GM21529 (cell line): ENCODE results near the gene CXCL3.
A peak's percentile ranks its signal among the peaks of the same experiment; 100 is the strongest.
"Not testable (repeated sequence)": the region's sequence is repeated elsewhere in the genome, so short reads cannot be mapped to it uniquely, and the experiment has no call there.

ENCODE experiments used
- ATAC-seq: cut with Tn5 transposase; IDR thresholded peaks from one replicate; pipeline ENCODE4 v1.9.1; 2021; ENCODE audit not compliant: unreplicated experiment

CXCL3 gene

GRCh38 chr4:74038425-74039314 lies at the start of gene CXCL3:
TSS of gene CXCL3 (minus strand) at chr4:74038689. CDS start at chr4:74038611, 78 bp downstream.
- peak; percentile 49 for ATAC-seq

DNA sequence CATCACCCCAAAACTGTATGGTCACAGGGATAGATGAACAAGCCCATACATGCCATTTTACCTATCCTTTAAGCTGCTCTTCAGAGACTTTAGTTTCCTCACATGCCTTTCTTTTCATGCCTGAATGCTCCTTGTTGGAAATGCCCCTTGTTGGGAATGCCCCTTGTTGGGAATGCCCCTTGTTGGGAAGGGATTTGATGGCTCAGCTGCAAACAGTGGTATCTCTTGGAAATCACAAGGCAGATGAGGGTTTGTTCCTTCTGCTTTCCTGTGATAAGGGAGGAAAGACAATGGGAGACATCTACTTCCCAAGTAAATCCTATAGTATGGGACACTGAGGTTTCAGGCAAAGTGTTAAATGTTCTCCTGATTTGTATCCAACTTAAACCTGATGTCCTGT lies 49.0 kb upstream of the CXCL3 start:
- no peak for ATAC-seq

DNA sequence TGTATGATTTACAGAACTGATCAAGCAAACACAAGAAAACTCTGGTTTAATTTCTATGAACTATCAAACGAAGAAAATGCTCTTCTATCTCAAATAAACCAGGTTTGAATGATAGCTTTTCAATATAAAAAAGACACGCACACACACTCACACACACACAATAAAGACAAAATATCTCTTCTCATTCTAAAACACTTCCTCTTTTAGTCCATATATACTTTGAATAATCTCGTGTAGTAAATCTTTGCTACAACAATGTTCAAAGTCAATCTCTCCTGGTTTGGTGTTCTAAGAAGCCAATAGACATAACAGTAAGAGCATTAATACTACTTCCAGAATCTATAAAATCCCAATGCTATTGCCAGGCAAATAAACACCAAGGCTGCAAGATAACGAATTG lies 47.2 kb upstream of the CXCL3 start:
- ATAC-seq = no peak

DNA sequence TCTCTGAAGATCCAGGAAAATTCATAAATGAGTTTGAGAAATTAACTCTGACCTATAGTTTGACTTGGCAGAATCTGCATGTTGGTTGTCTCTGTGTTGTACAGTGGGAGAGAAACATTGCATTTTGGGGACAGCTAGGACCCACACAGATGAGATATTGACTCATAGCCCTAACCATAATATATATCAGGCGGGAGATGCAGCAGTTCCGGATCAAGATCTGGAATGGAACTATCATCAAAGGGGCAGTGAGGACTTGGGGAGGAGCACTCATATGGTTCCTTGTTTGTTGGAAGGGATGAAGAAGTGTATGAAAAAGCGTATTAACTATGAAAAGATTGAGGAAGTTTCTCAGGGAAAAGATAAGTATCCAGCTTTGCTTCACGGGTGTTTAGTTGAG lies 46.5 kb upstream of the CXCL3 start:
- no peak for ATAC-seq

DNA sequence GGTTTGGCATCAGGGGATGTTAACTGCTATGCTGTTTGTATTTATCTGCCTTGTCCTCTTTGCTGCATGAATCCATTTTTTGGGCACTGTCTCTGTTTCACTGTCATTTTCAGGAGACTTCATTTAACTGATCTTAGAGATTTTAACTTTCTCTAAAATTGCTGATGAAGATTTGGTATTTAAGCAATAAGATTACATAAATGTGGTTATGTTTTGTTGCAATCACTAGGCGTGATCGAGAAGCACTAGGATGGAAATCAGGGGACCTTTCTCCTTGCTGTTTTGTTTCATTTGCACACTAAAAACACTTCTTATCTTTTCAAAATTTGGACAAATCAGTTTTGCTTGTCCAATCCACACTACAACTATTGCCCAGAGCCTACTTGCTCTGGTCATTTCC lies 45.1 kb upstream of the CXCL3 start:
- no peak for ATAC-seq

DNA sequence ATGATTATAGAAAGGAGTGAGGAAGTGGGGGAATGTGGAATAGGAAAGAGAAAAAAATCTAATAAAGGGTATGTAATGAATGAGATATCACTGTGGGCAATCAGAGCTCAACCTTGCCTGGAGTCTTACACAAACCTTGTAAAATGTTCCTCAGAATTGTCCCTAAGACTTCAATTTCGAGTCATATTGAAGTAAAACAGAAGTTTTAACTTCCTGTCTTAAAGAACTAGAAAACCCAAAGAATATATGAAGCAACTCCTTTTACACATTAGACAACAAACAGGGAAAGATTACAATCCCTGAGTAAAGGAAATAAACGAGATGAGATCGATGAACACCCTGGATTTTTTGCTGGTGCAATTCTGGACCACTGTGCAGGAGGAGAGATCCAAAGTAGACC lies 42.5 kb upstream of the CXCL3 start:
- no peak for ATAC-seq

DNA sequence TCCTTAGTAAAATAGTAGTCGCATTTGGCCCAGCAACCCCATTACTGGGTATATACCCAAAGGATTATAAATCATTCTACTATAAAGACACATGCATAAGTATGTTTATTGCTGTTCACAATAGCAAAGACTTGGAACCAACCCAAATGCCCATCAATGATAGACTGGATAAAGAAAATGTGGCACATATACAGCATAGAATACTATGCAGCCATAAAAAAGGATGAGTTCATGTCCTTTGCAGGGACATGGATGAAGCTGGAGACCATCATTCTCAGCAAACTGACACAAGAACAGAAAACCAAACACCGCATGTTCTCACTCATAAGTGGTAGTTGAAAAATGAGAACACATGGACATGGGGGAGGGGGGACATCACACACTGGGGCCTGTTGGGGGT lies 41.9 kb upstream of the CXCL3 start:
- not testable (repeated sequence) for ATAC-seq

- not testable (repeated sequence) for ATAC-seq
These were observed 40.5 kb upstream of the CXCL3 start for GRCh38 chr4:74079024-74079423.

DNA sequence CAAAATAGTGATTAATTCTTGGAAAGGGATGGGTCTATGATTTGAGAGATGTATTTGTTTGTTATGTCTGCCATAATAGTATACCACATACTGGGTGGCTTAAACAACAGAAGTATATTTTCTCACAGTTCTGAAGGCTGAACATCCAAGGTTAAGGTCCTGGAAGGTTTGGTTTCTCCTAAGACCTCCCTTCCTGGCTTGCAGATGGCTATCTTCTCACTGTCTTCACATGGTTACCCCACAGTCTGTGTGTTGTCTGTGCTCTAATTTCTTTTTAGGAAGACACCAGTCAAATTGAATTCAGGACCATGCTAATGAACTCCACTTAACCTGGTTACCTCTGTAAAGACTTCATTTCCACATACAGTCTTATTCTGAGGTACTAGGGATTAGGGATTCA lies 34.9 kb upstream of the CXCL3 start:
- no peak for ATAC-seq

DNA sequence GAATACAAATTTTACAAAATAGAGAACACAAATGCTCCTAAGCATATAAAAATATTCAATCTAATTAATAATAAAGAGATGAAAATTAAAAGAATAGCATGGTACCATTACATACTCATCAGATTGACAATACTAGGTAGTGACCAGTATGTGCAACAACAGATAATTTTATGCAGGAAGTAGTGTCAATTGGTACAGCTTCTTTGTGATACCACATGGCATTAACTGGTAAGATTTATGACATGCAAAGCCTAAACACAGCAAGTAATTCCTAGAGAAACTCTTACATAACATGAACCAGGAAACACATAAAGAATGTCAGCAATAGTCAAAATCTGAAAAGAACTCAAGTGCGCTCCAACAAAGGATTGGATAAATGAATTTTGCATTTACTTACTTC lies 34.2 kb upstream of the CXCL3 start:
- ATAC-seq = no peak

GRCh38 chr4:74067586-74067985 lies 29.1 kb upstream of the CXCL3 start:
- no peak for ATAC-seq

DNA sequence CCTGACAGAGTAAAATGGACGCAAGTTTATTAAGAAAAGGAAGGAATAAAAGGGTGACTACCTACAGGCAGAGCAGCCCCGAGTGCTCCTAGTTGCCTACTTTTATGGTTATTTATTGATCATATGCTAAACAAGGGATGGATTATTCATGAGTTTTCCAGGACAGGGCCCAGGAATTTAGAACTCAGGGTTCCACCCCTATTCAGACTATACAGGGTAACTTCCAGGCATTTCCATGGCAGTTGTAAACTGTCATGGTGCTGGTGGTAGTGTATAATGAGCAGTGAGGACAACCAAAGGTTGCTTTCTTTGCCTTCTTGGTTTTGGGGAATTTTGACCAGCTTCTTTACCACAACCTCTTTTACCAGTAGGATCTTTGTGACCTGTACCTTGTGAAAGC lies 27.7 kb upstream of the CXCL3 start:
- ATAC-seq = no peak

- no peak for ATAC-seq
These were observed 26.7 kb upstream of the CXCL3 start for GRCh38 chr4:74065115-74065642.

DNA sequence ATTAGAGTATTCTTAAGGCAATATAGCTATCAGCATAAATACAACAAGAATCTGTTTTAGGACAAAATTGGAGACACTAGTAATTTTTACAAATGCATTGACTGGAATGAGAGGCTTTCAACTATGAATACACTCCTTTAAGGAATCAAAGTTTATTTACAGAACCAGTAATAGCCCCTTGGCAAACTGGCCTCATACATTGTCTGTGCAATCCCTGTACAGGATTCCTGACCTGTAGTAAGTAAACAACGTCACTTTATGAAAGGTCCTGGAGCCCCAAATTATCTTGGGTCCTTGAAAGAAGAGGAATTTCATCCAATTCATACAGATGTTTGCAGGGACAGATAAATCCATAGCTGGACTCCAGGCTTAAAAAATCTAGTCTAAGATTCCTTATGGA lies 25.4 kb upstream of the CXCL3 start:
- ATAC-seq = no peak

- no peak for ATAC-seq
These were observed 24.5 kb upstream of the CXCL3 start for GRCh38 chr4:74062953-74063352.

GRCh38 chr4:74061430-74061829 lies 22.9 kb upstream of the CXCL3 start:
- ATAC-seq = no peak

DNA sequence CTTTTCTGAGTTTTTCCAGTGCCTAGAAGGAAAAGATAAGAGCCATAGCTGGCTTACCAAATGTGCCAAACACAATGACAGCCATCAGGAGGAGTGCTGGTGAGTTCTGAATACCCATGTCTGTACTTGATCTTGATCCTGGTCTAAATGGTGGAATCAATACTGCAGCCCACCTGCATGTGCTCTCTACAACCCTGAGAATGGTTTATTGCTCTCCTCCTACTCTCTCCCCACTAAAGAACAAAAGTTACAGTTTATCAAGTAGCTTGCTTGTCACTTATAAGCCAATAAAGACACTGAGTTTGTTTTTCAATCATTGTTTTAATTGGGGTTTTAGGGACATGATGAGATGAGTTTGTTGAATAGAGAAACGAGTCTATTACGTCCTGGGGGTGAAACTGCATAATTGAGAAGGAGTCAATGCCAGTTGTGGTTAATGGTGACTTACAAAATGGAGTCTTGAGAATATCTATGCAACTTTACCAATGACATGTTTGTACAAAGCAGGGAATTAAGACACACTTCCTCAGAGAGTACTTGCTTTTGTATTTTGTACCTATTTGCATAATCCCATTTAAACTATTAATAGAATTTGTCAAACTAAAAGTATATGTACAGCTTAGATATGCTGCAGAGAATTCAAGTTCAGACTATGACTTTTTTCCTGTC lies 20.8 kb upstream of the CXCL3 start:
- no peak for ATAC-seq

DNA sequence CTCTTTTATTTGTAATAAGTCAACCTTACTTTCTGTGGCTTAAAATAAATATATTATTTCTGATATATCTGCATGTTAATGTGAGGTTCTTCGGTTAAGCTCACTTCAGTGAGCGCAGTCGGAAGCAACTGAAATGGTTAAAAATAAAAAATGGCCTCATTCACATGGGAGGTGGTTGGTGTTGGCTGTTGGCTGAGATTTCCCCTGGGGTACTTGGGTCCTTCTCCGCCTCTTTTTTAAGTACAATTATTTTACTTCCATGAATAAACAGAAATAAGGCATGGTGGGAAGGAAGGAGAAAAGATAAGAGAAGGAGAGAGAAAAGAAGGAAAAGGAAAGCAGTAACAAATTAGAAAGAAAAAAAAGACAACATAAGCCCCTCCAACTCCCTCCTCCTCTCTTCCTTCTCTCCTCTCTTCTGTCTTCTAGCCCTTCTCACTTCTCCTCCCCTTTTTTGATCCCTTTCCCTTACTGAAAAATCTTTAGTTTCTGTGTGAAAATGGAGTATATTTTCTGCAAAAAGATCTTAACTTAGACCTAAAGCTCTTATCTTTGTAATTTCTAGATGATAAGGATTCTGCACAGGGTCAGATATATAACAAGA lies 19.7 kb upstream of the CXCL3 start:
- no peak for ATAC-seq

- no peak for ATAC-seq
These were observed 19.1 kb upstream of the CXCL3 start for GRCh38 chr4:74057588-74057987.

DNA sequence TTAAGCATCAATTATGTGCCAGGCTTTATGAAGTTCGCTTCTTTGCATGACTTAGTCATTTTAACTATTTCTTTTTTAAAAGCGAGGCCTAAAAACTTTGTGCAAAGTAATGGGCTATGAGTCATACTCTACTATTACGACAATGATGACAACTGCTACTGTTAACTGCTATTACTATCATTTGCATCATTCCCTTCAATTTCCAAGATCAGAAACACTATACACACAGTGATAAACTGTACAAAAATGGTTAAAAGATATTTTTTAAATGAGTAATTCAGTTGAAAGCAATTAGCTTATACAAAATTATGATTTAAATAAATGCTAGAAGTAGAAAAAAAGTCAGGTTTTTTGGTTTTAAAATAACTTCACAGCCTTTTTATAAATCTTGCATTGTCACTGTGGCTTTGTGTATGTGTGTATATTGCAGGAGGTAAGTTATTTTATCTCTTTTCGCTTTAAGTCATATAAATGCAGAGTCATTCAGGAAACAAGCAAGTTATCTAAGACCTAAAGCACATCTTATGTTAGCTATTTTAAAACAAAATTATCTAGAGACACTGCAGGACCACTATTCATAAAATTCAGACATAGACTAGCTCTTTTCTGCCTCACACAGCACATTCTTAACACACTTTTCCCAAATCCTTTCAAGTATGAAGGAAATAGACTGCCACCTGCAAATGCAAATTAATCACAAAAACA lies 18.5 kb upstream of the CXCL3 start:
- no peak for ATAC-seq
